NCI-H748 (cell line): ENCODE results near the gene ZNF117.
"Not testable (repeated sequence)": the region's sequence is repeated elsewhere in the genome, so short reads cannot be mapped to it uniquely, and the experiment has no call there.

Experiments
- DNase-seq: peaks from one replicate; lab custom pipeline; 2025; ENCODE audit not compliant: unreplicated experiment; lab: John Stamatoyannopoulos, UW

The ZNF117 gene

DNA sequence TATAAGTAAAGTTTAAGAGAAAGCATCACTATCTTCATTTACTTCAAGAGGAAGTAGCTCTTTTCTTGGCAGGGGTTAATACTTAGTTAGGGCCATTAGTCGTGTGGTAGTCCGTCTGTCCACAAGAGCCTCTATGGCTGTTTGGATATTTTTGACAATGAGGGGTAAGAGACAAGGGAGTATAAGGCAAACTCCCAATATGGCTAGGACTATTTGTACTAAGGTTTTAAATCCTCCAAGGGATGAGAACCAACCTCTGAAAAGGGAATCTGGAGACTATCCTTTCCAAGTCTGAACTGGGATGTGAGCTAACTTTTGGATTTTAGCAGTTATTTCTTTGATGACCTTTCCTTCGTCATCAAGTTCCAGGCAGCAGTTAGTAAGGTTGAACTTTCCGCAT lies at the start of gene ZNF117:
Gene ZNF117, minus strand, starts transcription at position 101 of the 400 bp plus-strand sequence.
- DNase-seq, result no peak

DNA sequence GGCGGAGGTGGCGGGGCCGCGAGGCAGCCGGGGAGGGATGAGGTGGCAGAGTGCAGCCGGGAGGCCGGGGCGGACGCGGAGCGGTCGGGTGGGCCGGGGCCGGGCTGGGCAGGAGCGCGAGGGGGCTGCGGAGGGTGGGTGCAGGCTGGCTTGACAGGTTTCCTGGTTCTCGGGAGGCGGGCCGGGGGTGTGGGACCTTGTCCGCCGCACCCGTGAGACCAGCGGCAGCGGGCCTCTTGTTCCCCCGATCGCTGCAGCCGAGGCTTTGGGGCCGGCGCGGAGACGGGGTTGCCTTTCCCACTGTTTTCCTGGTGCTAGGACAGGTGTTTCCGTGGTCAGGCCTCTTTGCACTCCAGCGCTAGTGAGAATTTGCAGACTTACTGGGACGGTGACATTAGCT lies 47.9 kb upstream of the ZNF117 start:
- DNase-seq, result peak; percentile 63

DNA sequence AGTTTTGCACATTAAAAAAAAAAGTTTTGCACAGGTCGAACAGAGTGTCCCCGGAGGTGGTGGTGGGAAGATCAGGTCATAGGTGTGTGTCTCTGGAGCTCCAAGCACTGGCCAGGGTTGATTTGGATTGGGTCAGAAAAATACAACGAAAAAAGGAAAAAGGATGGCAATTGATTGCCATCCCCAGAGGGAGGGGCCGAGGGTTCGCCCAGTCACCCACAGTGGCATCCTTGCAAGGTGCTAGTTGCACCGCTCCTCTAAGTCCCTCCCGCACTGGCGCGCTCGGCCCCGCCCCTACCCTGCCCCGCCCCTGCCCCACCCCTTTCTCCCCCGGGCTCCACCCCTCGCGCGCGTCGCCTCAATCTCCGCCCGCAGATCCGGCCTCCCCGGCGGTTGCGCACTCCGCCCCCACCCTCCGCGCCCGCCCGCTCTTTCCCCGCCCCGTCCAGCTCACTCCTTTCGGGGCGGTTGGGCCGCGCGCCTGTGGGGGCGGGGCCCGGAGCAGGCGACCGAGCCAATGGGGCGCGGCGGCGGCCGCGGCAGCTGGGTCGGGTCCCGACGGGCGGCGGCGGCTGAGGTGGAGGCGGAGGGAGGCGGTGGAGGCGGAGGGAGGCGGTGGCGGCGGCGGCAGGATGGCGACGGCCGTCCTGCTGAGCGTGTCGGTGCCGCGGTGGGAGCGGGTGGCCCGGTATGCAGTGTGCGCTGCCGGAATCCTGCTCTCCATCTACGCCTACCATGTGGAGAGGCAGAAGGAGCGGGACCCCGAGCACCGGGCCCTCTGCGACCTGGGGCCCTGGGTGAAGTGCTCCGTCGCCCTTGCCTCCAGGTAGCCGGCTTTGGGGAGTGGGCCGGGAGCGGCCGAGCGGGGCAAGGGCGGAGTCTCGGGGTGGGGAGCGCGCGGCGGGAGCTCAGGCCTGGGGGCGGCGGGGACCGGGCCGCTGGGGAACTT lies 47.2 kb upstream of the ZNF117 start:
- DNase-seq, result peak; percentile 95

DNA sequence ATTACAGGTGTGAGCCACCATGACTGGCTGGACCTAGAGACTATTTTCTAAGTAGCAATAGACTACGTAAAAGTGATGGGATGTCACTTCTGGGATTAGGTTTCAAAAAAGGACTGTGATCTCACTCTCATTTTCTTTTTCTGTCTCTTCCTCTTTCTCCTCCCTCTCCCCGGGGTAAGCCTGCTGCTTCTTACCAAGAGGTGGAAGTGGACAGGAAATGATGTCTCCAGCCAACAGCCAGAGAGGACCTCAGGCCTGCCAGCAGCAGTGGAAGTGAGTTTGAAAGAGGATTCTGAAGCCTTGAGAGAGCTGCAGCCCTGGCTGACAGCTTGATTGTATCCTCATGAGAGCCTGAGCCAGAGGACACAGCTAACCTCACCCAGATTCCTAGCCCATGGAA lies 45.7 kb upstream of the ZNF117 start:
- not testable (repeated sequence) for DNase-seq

DNA sequence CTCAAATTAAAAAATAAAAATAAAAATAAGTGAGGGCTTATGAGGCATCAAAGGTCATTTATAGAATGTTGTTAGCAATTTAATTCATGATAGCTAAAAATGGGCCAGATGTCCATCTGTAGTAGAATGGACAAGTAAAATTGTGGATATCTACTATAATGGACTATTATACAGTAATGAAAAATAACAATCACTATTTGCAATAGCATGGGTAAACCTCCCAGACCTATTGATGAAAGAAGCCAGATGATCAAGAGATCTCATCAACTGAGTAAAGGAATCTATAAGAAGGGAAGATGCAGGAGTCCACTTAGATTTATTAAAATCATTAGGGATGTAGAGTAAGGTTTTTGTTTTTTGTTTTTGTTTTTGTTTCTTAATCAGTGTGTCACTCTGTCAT lies 44.6 kb upstream of the ZNF117 start:
- DNase-seq, result not testable (repeated sequence)

DNA sequence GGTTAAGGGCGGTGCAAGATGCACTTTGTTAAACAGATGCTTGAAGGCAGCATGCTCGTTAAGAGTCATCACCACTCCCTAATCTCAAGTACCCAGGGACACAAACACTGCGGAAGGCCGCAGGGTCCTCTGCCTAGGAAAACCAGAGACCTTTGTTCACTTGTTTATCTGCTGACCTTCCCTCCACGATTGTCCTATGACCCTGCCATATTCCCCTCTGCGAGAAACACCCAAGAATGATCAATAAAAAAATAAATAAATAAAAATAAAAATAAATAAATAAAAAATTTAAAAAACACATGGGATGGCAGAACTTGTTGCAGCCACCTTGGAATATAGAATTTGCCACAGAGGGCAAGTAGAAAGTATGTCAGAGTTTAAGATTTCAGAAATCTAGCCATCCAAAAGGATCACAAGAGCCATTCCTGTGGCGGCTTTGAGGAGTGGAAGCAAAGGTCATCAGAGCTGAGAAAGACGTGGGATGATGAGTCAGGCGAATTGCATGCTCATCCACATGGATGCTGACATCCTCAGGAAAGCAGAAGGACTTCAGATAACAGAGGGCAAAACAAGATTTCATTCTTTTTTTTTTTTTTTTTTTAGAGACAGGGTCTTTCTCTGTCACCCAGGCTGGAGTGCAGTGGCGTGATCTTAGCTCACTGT lies 43.4 kb upstream of the ZNF117 start:
- DNase-seq, result not testable (repeated sequence)

DNA sequence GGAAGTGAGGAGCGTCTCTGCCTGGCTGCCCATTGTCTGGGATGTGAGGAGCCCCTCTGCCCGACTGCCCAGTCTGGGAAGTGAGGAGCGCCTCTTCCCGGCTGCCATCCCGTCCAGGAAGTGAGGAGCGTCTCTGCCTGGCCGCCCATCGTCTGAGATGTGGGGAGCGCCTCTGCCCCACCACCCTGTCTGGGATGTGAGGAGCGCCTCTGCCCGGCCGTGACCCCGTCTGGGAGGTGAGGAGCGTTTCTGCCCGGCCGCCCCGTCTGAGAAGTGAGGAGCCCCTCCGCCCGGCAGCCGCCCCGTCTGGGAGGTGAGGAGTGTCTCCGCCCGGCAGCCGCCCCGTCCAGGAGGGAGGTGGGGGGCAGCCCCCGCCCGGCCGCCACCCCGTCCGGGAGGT lies 42.6 kb upstream of the ZNF117 start:
- not testable (repeated sequence) for DNase-seq

DNA sequence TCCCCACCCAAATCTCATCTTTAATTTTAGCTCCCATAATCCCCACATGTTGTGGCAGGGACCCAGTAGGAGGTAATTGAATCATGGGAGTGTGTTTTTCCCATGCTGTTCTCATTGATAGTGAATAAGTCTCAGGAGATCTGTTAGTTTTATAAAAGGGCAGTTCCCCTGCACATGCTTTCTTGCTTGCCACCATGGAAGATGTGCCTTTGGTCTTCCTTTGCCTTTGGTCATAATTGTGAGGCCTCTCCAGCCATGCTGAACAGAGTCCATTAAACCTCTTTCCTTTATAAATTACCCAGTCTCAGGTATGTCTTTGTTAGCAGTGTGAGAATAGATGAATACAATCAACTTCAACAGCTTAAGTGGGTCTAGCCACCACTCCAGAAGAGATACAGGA lies 34.2 kb upstream of the ZNF117 start:
- DNase-seq, result not testable (repeated sequence)

DNA sequence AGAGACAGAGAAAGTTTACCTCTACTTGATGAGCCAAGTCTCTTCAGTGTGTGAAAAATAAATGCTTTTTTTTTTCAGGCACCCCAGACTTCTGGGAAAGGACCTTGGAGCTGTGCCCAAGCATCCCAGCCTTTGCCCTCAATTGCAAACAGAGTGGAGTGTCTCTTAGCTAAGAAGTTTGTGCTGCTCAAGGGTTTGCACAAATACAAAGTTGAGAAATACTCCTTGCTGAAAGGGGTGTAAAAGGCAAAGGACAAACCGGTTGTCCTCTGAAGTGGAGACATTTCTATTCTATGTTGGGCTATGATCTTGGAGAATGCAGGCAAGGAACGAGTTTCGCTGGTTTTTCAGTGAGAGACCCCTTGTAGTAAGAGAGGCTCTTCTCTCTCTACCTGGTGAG lies 30.1 kb upstream of the ZNF117 start:
- not testable (repeated sequence) for DNase-seq

DNA sequence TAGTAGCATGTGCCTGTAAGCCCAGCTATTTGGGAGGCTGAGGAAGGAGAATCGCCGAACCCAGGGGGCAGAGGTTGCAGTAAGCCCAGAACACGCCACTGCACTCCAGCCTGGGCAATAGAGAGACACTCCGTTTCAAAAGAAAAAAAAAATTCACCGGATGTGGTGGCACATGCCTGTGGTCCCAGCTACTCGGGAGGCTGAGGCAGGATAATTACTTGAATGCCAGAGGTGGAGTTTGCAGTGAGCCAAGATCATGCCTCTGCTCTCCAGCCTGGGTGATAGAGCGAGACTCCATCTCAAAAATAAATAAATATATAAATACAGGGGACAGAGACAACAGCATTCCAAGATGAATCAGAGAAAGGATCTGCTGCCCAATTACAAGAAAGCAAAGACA lies 19.0 kb upstream of the ZNF117 start:
- DNase-seq, result not testable (repeated sequence)

DNA sequence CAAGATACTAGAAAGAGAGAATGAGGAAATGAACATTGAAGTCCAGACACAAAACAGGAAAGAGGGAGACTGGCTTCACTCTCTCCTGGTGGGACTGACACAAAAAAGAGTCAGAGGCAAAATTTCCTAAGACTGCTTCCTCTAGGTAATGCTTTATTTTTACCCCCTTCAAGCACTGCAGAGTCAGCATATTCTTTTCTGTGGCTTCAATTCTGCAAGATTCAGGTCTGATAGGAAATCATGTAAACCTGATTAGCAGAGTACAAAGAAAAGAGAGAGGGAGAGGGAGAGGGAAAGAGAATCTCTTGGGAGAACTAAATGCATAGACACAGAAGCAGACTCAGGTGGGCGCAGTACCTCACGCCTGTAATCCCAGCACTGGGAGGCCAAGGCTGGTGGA lies 18.6 kb upstream of the ZNF117 start:
- not testable (repeated sequence) for DNase-seq

DNA sequence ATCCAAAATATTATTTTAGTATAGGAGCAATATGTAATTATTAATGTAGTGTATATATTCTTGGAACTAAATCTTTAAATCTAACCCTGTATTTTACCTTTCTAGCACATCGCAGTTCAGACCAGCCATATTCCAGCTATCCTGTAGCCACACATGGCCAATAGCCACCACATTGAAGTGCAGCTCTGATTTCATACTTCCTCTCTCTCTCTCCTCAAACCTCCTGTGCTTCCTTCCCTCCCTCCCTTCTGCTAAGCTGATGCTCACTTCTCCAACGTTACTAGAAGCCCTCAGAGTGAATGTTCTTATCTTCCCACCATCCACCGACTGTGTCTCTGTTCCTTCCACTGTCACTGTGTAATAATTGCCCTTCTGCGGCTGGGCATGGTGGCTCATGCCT lies 16.2 kb upstream of the ZNF117 start:
- not testable (repeated sequence) for DNase-seq

DNA sequence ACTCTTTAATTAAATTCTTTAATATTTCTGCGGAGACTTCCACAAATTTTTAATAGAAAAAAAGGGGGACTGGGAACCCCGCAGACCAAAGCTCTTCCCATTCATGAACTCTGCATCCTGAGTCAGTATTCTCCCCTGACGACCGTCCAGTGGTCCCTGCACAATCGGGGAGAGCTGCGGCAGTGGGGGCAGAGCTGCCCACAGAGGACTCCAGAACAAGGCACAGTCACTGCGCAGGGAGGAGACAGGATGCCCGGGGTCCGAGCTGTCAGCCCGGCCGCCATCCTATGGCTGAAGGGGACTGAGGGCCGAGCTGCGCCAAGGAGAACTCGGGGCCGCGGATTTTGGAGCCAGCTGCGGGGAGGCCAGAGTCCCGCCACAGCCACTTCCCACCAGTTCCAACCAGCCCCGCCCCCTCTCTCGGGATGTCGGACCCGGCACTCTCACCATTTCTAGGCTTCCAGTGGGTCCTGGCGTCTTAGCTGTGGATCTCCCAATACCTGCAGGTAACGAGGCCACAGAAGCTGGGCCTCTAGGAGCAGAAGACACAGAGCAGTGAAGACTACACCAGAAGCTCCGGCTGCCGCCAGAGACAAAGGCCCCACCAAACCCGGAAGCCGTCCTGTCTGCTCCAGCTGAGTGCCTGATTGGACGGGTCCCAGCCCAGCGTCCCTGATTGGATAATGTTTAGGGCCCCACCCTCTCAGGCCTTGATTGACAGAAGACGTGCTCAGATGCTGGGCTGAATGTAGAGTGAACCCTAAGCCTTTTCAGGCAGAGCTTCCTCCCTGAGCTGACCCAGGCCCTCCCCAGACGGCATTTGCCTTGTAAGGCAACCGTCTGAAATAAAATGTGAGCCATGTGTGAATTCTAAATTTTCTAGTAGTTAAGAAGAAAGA lies 15.5 kb upstream of the ZNF117 start, which contains the start of gene ERV3-1:
Gene ERV3-1, minus strand, starts transcription at position 594 of the 899 bp plus-strand sequence. CDS start 13,661 bp downstream, outside the sequence.
- peak; percentile 98 for DNase-seq

DNA sequence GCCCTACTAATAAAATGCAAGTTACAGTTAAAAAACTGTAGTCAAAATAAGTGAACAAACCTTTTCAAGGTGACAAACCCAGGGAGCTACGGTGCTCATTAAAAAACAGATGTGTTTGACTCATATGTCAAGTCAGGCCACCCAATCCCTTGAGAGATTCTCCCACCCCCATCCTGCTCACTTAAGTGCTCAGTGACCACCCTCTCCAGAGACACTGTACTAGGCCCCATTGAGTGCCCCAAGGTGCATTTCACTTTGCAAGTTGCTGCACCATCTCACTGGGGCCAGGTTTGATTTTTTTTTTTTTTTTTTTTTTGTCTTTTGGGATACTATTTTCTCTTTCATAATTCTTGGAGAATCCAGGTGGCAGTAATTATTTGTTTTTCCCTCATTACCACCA lies 13.7 kb upstream of the ZNF117 start:
- no peak for DNase-seq

DNA sequence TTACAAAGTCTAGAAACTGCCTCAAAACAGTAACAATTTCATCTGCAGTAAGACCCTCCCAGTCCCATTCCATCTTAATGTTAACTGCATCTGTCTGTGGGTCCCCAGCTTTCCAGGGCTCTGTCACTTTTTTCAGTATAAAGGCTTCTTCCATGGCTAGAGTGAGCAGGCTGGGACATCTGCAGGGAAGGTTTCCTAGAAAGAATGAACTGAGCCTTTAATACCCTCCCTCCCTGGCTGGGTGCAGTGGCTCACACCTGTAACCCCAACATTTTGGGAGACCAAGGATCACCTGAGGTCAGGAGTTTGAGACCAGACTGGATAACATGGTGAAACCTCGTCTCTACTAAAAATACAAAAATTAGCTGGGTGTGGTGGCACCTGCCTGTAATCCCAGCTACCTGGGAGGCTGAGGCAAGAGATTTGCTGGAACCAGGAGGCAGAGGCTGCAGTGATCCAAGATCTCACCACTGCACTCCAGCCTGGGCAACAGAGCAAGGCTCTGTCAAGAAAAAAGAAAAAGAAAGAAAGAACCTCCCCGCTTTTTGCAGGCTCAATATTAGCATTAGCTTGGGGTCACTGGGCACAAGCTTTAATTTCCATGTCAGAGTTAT lies 12.2 kb upstream of the ZNF117 start:
- no peak for DNase-seq

DNA sequence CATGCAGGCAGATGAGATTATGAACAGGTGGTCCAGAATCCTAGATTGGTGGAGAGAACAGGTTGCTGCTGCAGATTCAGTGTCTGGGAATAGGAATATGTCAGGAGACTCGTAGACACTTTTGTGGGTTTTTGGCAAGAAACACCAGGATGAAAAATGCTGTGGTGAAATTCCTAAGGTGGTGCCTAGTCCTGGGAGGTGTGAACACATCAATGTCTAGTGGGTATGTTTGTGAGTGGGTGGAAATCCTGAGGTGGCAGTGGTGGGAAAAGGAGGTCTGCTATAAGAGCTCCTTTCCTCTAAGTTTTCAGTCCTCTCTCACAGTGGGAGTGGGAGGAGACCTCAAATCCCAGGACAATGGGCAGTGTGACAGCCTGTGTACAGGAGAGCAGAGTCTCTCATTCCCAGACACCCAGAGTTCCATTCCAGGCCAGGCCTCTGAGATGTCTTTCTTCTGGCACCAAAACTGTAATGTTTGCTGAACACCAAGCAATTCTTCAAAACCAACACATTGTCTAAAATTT lies 10.5 kb upstream of the ZNF117 start:
- no peak for DNase-seq

DNA sequence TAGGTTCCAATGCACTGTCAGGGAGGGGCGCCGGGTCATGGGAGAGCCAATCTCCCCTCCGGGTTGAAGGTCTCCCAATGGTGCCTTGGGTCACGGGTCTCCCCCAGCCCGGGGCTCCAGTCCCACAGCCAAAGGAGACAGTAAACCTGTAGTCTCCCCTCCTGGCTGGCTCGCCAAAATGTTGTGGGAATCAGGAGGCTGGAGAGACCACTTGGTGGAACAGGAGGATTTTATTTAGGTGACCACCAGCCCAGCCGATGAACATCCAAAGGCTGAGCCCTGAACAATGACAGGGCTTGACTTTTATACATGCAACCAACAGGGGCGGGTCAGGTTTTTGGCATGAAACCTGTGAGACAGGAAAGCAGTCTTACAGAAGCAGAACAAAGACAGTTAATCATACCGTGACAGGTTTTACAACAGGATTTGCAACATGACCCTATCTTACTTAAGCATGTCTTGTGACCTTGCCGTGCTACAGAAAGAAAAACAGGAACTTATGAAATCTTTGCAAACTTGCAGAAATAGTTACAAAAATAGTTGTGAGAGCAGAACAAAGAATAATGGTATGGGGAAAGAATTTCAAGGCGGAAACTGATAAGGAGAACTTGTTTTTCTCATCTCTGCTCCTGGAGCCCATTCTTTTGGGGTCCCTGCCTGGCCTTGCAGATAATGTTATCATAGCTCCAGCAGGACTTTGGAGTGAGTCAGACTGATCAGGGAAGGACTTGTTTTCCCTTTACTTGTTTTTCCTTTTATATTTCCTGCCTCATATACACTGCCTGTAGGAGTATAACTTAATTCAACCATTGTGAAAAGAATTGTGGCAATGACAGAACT lies 8.5 kb upstream of the ZNF117 start:
- no peak for DNase-seq

DNA sequence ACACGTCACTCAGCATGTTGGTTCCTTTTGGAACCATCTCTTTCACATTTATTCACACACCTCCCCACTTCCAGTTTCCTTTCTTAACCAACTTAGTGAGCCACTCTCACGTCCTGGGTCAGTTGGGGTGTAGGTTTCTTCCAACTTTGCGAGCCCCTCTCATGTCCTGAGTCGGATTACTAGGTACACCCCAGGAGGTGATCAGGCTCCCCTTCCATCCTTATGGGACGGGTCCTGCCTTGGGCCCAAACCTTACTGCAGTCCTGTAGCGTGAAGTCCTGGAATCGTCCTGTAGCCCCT lies 8.0 kb upstream of the ZNF117 start:
- no peak for DNase-seq

DNA sequence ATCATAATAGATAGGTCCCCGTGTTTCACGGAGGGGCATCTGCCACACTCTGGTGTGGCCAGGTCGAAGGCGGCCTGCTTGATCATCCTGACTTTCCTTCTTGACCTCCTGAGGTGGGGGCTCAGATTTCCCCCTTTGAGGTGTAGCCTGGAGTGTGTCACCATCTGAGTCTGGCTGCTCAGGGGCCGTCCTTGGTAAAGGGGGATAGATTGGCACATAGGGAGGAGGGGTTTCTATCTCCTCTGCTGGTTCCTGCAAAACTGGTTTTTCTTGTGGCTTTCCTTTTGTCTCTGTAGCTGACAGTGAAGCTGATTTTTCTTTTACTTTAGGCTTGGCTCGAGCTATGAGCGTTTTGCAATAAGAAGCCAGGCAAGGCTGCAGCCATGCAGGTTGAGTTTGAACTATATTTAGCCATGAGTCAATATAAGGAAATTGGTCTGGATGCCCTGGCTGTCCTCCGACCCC lies 7.1 kb upstream of the ZNF117 start:
- DNase-seq, result peak; percentile 73
